ENCODE results near the gene SHC1.

Gene SHC1, protein sequence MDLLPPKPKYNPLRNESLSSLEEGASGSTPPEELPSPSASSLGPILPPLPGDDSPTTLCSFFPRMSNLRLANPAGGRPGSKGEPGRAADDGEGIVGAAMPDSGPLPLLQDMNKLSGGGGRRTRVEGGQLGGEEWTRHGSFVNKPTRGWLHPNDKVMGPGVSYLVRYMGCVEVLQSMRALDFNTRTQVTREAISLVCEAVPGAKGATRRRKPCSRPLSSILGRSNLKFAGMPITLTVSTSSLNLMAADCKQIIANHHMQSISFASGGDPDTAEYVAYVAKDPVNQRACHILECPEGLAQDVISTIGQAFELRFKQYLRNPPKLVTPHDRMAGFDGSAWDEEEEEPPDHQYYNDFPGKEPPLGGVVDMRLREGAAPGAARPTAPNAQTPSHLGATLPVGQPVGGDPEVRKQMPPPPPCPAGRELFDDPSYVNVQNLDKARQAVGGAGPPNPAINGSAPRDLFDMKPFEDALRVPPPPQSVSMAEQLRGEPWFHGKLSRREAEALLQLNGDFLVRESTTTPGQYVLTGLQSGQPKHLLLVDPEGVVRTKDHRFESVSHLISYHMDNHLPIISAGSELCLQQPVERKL

DNA sequence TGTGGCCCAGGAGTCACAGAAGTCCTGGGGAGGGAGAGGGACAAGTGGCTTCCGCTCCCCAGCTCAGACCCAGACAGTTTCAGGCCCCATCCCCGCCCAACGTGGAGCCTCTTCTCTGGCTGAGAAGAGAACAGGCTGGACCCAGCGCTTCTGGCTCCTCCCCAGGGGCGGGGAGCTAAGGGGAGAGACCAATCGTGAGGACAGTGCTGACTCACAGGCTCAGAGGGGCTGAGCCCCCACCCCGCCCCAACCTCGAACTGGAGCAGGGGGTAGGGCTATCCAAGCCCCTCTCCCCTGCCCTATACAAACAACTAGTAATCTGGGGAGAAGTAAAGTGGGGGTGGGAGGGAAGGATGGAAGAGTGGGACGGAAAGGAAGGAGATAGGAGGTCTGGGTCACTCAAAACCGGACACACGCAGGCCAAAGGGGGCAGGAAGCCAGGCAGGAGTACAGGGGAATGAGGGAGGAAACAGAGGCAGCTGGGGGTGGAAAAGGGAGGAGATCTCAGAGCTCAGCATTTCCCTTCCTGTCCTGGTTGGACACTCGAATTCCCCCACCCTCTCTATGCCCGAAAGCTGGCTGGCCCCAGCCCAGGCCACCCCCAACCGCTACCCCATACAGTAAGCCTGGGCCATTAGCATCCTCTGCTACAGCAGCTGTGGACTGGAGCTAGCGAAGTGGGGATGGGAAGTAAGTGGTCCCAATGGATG is at the start of gene SHC1:
TSS of gene SHC1 (minus strand) at position 117 of the 710 bp plus-strand sequence. CDS start 221 bp downstream, outside the sequence.
- peak; percentile 48 to 56 for DNase-seq

DNA sequence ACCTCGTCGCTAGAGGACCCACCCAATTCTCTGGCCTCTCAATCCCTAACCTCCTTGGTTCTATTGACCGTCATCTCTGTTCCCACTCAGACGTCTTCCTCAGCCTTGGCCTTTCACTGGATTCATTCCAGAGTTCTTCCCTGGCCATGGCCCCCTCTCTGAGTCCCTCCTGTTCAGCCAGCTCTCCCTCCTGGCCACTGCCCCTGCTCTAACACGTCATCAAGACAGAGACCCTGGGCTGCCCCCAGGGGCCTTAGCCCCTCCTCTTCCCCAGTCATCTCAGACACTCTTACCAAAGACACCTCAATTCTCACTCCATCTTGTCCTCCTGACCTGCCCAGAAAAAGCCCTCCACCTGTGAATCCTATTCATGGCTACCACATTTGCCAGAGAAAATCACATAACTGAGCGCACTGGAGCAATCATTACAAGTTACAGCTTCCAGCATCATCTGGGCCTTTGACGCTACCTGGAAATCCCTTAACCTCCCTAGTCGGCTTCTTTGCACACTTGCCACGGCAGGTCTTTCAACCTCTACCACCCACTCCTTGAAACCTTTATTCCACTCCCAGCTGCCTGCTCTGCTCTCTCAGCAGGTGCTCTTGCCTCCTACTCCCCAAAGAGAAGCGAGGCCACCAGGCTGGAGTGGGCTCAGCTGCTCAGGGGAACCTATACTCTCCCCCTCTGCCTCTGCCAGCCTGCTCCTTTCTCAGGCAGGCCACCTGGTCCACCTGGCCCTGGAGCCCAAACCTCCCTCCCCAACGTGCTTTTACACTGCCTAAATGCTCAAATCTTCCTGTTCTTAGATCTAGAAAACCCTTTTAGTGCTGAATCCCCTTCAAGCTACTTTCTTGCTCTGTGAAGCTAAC is 49.1 kb upstream of the SHC1 start:
- no peak for DNase-seq

DNA sequence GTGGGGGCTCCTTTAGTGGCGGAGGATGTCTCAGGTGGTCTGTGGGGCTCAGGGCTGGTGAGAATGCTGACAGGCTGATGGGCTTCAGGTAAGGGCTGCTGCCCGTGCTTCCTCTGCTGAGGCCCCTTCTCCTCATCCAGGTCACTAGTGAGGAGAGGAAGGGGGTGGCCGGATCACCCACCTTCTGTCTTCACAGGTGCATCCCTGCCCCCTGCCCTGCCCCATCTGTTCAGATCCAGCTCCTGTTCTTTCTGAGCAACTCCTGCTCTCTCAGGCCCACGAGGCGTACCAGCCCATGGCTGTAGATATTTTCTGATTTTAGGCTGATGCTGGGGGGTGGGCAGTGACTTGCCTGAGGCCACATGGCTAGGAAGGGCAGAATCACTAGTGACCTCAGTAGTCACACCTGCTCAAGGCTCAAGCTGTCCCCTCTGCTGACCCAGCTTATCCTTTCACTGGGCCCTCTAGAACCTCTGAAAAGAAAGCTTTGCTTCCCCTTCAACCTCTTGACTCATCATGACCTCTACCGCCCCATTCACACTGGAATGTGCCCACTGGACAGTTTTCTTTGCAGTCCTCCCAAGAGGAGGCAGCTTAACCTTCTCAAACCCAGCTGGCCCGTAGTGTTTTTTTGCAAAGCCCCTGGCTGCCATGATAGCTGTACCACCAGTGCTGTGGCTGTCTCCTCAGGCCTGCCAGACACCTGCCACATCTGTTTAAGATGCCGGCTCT is 48.2 kb upstream of the SHC1 start:
- no peak for DNase-seq

DNA sequence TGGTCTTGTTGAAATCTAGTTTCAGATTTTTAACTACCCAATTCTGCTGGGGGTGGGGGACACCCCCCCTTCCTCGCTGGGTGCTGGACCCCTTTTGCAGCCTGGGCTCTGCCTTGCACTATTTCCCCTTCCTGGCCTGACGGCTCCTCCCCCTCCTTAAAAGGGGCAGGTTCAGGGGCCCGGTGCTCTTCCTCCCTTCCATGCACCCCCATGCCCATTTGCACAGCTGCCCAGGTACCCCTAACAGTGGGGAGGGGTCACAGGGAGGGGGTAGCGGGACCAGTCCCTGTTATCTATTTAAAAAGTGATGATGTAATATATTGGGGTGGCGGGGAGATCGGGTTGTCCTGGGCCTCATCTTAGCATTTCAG is 47.4 kb upstream of the SHC1 start:
- DNase-seq = no peak

DNA sequence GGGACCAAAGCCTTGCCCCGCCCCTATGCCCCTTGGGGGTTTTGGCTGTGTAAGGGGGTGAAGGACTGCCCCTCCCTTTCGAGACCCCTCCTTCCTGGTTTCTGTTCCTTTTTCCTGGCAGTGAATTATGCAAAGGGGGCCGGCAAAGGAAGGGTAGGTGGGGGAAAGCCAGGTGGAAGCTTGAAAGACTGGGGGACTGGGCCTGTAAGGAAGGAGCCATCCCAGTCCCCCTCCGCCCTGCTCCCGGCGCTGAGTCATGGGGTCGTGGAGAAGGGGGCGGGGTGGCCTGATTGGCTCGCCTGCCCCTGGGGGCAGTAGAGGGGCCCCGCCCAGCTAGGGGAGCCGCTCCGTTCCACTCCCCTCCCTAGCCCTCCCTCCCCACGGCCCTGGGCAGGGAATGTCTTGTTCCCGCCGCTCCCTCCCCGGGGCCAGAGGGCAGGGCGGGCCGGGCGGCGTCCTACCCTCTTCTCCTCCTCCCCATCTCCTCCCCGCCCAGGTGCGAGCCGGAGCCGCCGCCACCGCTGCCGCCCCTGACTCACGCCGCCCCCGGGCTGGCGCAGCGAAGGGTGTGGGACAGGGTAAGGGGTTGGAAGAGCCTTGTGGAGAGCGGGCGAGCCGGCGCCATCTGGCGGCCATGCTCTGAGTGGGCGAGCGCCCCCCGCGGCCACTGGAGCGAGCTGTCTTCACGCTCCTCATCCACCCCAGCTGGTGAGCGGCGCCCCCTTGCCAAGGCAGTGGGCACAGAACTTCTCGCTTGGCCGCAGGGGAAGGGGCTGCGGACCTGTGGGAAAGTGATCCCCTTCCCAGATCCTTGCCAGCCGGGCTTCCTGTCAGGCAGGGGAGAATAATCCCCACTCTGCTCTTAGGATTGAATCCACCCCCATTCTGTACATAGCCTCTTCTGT is 46.7 kb upstream of the SHC1 start:
- DNase-seq = peak; percentile 77 to 85

DNA sequence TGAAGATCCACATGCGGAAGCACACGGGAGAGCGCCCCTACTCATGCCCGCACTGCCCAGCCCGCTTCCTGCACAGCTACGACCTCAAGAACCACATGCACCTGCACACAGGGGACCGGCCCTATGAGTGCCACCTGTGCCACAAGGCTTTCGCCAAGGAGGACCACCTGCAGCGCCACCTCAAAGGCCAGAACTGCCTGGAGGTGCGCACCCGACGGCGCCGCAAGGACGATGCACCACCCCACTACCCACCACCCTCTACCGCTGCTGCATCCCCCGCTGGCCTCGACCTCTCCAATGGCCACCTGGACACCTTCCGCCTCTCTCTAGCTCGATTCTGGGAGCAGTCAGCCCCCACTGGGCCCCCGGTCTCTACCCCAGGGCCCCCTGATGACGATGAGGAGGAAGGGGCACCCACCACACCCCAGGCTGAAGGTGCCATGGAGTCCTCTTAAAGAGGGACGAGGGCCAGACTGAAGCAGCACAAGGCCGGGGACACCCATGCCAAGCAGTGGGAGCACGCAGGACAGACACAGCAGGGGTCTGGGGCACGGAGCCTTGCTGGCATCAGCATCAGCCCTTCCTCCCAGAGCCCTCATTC is 45.8 kb upstream of the SHC1 start:
- DNase-seq = no peak

DNA sequence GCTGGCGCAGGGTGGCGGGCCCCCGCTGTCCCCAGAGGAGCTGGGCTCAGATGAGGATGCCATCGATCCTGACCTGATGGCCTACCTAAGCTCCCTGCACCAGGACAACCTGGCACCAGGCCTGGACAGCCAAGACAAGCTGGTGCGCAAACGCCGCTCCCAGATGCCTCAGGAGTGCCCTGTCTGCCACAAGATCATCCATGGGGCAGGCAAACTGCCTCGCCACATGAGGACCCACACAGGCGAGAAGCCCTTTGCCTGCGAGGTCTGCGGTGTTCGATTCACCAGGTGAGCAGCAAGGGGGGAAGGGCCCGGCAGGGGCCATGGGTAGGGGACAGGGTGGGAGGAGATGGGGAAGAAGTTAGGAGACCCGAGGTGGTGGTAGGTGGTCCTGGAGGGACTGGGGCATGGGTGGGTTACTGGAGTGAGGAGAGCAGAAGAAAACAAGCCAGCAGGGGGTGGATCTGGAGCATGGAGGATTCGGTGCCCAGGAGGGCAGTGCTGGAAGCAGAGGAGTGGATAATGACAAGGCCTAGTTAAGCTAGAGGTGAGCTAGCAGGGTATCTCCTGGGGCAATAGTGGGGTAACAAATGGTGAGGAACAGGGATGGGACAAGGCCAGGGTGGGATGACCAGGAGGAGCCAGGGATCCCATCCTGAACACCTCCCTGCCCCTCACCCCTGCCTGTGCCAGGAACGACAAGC is 45.1 kb upstream of the SHC1 start:
- DNase-seq = no peak

DNA sequence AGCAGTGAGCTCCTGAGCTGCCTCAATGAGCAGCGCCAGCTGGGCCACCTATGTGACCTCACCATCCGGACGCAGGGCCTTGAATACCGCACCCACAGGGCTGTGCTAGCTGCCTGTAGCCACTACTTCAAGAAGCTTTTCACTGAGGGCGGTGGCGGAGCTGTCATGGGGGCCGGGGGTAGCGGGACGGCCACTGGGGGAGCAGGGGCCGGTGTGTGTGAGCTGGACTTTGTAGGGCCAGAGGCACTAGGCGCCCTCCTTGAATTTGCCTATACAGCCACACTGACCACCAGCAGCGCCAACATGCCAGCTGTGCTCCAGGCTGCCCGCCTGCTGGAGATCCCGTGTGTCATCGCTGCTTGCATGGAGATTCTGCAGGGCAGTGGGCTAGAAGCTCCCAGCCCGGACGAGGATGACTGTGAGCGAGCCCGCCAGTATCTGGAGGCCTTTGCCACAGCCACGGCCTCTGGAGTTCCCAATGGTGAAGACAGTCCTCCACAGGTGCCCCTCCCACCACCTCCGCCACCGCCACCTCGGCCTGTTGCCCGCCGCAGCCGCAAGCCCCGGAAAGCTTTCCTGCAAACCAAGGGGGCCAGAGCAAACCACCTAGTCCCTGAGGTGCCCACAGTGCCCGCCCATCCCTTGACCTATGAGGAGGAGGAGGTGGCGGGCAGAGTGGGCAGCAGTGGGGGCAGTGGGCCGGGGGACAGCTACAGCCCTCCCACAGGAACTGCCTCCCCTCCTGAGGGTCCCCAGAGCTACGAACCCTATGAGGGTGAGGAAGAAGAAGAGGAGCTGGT is 44.4 kb upstream of the SHC1 start:
- no peak for DNase-seq

DNA sequence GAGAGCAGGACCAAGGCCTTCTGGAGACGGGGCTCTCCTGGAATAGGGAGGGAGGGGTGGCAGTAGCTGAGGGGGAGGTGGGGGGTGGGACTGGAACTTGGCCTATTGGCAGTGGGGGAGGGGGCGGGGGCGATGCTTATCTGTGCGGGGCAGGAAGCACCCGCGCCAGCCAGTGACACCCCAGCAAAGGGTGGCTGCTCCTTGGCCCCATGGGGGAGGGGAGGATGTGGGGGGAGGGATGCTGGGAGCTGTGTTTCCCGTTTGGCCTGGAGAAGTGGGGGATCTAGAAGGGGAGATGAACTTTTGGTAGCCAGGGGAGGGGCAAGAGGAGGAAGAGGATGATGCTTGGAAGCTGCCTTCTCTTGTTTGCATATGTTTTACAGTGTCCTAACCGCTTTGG is 43.1 kb upstream of the SHC1 start:
- no peak for DNase-seq

DNA sequence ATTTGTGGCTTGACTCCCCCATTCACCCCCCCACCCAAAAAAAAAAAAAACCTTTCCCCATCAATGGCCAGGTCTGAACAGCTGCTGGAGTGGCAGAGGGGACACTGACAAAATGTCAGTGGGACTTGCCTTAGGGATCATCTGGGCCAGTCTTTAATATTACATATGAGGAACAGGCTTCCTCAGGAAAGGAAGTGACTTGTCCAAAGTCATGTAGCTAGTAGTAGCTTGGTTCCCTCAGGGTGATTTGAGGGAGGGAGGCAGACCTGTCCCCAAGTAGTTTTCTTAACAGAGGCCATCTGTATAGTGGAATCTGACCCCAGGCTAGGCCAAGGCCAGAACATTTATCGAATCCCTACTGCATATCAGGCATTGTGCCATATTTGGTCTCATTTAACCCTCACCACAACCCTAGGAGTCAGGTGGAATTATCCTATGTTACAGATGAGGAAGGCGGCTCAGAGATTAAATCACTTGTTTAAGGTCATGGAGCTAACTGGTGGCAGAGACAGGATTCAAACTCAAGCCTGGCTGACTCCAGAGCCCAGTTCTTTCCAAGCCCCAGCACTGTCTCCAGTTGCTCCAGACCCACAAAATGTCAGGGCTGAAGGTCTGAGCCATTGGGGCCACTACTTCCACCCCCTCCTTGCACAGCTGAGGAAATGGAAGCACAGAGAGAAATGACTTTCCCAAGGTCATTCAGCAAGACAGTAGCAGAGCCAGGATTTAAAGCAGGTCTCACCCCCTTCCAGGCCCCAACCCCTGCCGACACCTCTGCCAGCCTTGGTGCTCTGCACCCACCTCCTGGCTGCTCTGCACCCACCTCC is 42.4 kb upstream of the SHC1 start:
- DNase-seq = no peak

DNA sequence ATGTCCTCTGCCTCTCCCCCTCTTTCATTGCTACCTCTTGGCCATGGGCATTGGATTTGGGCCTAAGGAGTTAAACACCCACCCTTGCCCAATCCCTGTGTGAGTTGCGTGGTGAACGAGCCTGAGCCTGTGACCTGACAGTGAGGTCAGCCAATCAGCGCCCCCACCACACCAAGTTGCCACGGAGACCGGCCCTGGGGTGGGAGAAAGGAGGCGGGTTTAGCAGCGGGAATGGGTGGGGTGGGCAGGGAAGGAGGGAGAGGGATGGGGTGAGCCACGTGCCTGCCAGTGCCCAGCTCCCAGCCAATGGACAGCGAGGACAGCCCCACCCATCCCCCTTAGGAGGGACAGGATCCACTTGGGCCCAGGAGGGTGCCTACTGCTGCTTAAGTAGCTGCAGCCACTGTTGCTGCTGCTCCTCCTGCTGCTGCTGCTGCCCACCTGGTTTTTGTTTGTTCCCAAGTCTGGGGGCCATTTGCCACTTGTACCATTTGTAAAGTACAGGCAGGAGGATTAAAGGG is 41.5 kb upstream of the SHC1 start:
- DNase-seq = no peak

DNA sequence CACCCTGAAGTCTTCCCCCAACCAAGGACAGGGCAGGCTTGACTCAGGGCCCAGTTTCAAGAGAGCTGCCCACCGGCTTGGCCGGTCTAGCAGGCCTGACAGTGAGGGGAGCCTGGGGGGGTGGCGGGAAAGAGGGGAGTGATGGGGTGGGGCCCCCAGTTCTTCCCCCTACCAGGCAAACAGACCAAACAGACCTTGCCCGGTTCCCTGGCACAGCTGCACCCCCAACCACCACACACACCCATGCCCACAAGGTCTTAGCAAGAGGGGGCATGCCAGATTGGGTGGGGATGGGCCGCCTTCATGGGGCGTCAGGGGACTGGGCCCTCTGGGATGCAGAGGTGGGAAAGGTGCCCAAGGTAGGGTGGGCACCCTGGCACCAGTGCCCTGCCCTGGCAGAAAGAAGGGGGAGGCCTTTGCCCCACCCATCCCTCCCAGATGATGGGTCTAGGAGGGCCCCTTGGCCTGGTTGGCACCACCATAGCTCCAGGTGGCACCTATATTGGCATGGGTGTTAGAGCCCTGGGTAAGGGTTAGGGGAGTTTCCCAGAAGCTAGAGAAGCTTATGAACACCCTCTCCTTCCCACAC is 41.0 kb upstream of the SHC1 start:
- no peak for DNase-seq

DNA sequence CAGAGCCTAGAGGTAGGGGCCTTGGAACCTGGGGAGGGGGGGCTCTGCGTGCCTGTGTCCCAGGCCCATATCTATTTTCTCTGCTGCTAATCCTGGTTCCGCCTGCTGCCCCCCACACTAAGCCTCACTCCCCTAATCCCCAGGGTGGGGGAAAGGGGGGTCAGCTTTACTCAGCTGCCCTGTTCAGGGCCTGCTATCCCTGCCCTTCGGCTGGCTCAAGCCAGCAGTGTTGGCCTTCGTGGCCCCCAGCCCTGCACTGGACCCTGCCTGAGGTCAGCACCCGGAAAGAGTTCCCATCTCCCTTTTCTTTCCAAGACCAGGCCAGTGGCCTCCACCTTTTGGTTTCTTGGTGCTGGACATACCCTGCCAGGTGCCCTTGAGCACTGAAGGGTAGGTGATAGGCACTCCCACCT is 40.5 kb upstream of the SHC1 start:
- no peak for DNase-seq

DNA sequence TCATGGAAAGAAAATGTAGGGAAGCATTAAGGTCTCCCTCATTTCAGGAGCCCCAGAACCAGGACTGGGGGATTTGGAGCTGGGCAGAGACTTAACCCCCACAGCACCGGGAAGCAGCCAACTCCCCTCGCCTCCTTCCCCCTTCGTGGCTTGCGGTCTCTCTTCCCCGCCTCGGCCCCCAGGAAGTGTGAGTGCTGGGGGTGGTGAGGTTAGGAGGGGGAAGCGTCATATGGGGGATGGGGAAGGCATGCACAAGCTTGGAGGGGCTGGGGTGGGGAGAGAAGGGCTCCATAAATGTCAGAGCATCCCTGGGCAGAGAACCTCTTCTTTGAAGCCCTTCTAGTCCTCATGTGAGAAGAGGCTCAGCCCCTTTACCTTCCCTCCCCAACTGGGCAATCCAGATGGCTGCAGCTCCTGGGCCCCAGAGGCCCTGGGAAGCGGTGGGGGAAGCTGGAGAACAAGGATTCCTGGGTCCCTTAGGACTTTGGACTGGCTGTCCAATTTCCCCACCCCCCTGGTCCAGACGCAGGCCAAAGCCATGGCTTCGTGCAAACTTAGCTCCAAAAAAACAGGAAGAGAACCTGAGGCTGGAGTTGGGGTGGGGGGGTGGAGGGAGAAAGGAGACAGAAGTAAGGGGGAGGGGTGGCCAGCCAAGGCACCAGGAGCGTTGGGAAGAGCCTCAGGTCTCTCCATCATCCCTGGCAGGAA is 39.8 kb upstream of the SHC1 start:
- DNase-seq = peak; percentile 42 to 47

DNA sequence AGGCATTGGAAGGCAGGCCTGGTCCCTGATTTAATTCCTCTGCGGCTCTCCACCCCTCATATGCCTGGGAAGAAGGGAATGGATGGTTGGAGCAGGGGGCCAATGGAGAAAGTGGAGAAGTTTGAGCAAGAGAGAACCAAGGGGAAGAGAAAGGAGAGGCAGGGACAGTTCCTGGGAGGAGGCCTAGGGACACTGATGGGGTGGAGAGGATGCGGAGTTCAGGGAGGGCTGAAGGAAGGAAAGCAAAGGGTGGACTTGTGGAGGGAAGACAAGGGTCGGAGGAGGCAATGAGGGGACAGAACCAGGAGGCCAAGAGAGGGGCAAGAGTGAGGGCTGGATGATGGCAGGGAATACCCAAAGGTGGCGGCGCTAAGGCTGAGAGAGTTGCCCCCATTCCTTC is 39.2 kb upstream of the SHC1 start:
- no peak for DNase-seq

DNA sequence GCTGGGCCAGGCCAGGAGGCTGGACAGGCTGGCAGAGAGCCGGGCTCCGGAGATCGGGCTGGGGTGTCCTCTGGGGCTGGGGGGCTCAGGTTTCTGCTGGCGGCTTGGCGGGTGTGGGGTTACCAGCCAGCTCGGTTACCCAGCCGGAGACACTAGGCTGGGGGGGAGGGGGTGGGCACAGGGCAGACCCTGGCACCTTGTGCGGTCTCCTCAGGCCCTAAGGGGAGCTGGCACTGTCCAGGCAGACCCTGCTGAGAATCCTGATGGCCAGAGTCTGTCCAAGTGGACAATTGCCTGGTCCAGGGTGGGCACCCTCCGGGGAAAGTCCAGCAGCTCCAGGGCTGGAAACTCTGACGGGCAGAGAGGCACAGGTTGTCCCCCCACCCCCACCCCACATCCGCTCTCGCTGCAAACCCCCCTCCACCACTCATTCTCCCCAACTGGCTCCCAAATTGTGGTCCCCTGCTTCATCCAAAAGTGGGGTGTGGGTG is 38.7 kb upstream of the SHC1 start:
- no peak for DNase-seq

Data from Kasumi-1 (cell line).